ENCODE data around the gene RPAP2. TPM values are rescaled to one million over a fixed set of nuclear protein-coding genes. Genes with fewer than 3 reads are reported as not detected.

Gene RPAP2
- total RNA-seq, 1 experiment from 2014 or later: 28.1 TPM

DNA sequence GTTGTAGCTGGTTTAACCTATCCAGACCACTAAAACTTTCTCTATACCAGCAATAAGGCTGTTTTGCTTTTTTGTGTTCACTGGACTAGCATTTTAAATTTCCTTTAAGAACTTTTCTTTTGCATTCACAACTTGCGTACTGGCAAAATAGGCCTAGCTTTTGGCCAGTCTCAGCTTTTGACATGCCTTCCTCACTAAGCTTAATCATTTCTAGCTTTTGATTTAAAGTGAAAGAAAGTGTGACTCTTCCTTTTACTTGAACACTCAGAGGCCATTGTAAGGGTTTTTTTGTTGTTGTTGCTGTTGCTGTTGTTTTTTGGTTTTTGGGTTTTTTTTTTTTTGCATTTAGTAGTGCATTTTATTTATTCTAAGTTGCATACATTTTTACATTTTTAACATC is 15.2 kb downstream of the RPAP2 start:
- H3K27ac ChIP-seq (ENCODE audit: low read depth, low read length): no peak overlapping the region
- H3K9ac ChIP-seq (ENCODE audit: low read length): no peak overlapping the region
- H3K4me1 ChIP-seq (ENCODE audit: control insufficient read depth in 1 of 2, insufficient read depth in 2 of 2, low read length in 2 of 2): no peaks in the 10 kb centered on the region
- BruUV-seq (replicated peaks): no TSS peak
- H2AFZ ChIP-seq (ENCODE audit: low read depth, low read length, poor library complexity, severe bottlenecking): no peak overlapping the region
- ATAC-seq (no peak), DNase-seq (ENCODE audit: low read depth, low spot score) (no peak)
- H3K27me3 ChIP-seq (ENCODE audit: insufficient read depth, low read length): no peaks in the 10 kb centered on the region
- no peaks in the 10 kb centered on the region for H3K9me3 ChIP-seq (ENCODE audit: control insufficient read depth in 1 of 2, insufficient read depth in 1 of 2, low read depth in 1 of 2, low read length in 2 of 2)
- no peak overlapping the region for H3K4me2 ChIP-seq (ENCODE audit: low read length)
- ChIA-PET CTCF (no interaction called here), RAD21 (ENCODE audit: low non-redundant PET in 1 of 2, low total read pairs in 2 of 2, uncharacterized antibody in 2 of 2, unreplicated experiment in 2 of 2) (no interaction called here), POLR2A (no interaction called here)
- TF ChIP-seq, protein P1, sequence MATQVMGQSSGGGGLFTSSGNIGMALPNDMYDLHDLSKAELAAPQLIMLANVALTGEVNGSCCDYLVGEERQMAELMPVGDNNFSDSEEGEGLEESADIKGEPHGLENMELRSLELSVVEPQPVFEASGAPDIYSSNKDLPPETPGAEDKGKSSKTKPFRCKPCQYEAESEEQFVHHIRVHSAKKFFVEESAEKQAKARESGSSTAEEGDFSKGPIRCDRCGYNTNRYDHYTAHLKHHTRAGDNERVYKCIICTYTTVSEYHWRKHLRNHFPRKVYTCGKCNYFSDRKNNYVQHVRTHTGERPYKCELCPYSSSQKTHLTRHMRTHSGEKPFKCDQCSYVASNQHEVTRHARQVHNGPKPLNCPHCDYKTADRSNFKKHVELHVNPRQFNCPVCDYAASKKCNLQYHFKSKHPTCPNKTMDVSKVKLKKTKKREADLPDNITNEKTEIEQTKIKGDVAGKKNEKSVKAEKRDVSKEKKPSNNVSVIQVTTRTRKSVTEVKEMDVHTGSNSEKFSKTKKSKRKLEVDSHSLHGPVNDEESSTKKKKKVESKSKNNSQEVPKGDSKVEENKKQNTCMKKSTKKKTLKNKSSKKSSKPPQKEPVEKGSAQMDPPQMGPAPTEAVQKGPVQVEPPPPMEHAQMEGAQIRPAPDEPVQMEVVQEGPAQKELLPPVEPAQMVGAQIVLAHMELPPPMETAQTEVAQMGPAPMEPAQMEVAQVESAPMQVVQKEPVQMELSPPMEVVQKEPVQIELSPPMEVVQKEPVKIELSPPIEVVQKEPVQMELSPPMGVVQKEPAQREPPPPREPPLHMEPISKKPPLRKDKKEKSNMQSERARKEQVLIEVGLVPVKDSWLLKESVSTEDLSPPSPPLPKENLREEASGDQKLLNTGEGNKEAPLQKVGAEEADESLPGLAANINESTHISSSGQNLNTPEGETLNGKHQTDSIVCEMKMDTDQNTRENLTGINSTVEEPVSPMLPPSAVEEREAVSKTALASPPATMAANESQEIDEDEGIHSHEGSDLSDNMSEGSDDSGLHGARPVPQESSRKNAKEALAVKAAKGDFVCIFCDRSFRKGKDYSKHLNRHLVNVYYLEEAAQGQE (IDR thresholded peaks at IDR 0.05; ENCODE audit: low read depth): no peak
- TF ChIP-seq JUND (IDR thresholded peaks at IDR 0.05) (no peak), POLR2A (IDR thresholded peaks at IDR 0.05; ENCODE audit: borderline replicate concordance, extremely low read depth, insufficient read depth, insufficient read length) (no peak), YY1 (IDR thresholded peaks at IDR 0.05; ENCODE audit: extremely low read depth, insufficient replicate concordance, low read depth, low read length) (no peak), ZNF274 (IDR thresholded peaks at IDR 0.05; ENCODE audit: low read depth, low read length) (no peak), ZFX (IDR thresholded peaks at IDR 0.05) (no peak), EGR1 (IDR thresholded peaks at IDR 0.05; ENCODE audit: low read depth) (no peak), SP1 (IDR thresholded peaks at IDR 0.05; ENCODE audit: low read depth) (no peak), ELF1 (IDR thresholded peaks at IDR 0.05; ENCODE audit: borderline replicate concordance, low read depth) (no peak)
- TF ChIP-seq, protein P2, sequence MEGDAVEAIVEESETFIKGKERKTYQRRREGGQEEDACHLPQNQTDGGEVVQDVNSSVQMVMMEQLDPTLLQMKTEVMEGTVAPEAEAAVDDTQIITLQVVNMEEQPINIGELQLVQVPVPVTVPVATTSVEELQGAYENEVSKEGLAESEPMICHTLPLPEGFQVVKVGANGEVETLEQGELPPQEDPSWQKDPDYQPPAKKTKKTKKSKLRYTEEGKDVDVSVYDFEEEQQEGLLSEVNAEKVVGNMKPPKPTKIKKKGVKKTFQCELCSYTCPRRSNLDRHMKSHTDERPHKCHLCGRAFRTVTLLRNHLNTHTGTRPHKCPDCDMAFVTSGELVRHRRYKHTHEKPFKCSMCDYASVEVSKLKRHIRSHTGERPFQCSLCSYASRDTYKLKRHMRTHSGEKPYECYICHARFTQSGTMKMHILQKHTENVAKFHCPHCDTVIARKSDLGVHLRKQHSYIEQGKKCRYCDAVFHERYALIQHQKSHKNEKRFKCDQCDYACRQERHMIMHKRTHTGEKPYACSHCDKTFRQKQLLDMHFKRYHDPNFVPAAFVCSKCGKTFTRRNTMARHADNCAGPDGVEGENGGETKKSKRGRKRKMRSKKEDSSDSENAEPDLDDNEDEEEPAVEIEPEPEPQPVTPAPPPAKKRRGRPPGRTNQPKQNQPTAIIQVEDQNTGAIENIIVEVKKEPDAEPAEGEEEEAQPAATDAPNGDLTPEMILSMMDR (IDR thresholded peaks at IDR 0.05 in 2 of 3, conservative IDR thresholded peaks at IDR 0.05 in 1 of 3; ENCODE audit: borderline replicate concordance in 1 of 3, insufficient read depth in 1 of 3, low read depth in 2 of 3, low read length in 2 of 3): no peak
- H3K79me2 ChIP-seq (ENCODE audit: insufficient read depth, low read length): no peaks in the 10 kb centered on the region
- intact Hi-C loops (cut with micrococcal nuclease): no loop called here
- no peaks in the 10 kb centered on the region for H3K36me3 ChIP-seq (ENCODE audit: control insufficient read depth in 1 of 2, insufficient read depth in 2 of 2, low read length in 2 of 2)
- no peak overlapping the region for H3K4me3 ChIP-seq (replicated peaks in 1 of 2; ENCODE audit: low read depth in 1 of 2, low read length in 2 of 2)
- H3K9me2 ChIP-seq (ENCODE audit: insufficient read depth): no peaks in the 10 kb centered on the region
- no peaks in the 10 kb centered on the region for H4K20me1 ChIP-seq (ENCODE audit: insufficient read depth)
